K562 (cell line): ENCODE results near the gene TMEM217. TPM values are rescaled to one million over a fixed set of nuclear protein-coding genes. Genes with fewer than 3 reads are reported as not detected.
A peak's percentile ranks its signal among the peaks of the same experiment; 100 is the strongest.

Experiments
- ARID3A ChIP-seq: IDR thresholded peaks from 2 replicates; pipeline ENCODE4 v1.6.1; 2012; ENCODE audit warnings: low read depth, low read length, improper control_type of control experiment, borderline replicate concordance
- BCLAF1 ChIP-seq, 2 experiments: fragments of 450-650 bp in 1 of 2; IDR thresholded peaks; 2 replicates each; pipeline ENCODE4 v1.6.1; 2011 to 2017; ENCODE audit warnings: low read depth in 2 of 2, antibody characterized with exemption in 1 of 2, borderline replicate concordance in 1 of 2, low read length in 1 of 2, mild to moderate bottlenecking in 1 of 2, mixed read lengths in 1 of 2; ENCODE audit not compliant: control insufficient read depth in 1 of 2
- BMI1 ChIP-seq: fragments of 150-350 bp; IDR thresholded peaks from 2 replicates; pipeline ENCODE4 v1.6.1; 2014; ENCODE audit warnings: low read length
- CBX1 ChIP-seq: sonication (generic); IDR thresholded peaks from 2 replicates; pipeline ENCODE4 v1.6.1; 2016; ENCODE audit warnings: antibody characterized with exemption, low read depth, mild to moderate bottlenecking
- CREB5 ChIP-seq: fragments of 250-450 bp; sonication (Bioruptor Pico); IDR thresholded peaks from 2 replicates; pipeline ENCODE4 v1.5.0; 2020; ENCODE audit warnings: mild to moderate bottlenecking
- E2F6 ChIP-seq, 2 experiments: IDR thresholded peaks; 2 replicates each; pipeline ENCODE4 v1.6.1; 2011; ENCODE audit warnings: borderline replicate concordance in 1 of 2, control low read depth in 1 of 2, low read depth in 1 of 2, low read length in 1 of 2, mild to moderate bottlenecking in 1 of 2, mixed read lengths in 1 of 2, moderate library complexity in 1 of 2; ENCODE audit not compliant: insufficient read depth in 1 of 2, insufficient read length in 1 of 2, poor library complexity in 1 of 2, severe bottlenecking in 1 of 2; ENCODE audit errors: extremely low read depth in 1 of 2
- FOXA1 ChIP-seq: fragments of 450-650 bp; IDR thresholded peaks from 2 replicates; pipeline ENCODE4 v1.6.1; 2016; ENCODE audit warnings: mild to moderate bottlenecking, borderline replicate concordance
- JUND ChIP-seq, 2 experiments: IDR thresholded peaks; 2 replicates in 1 of 2; 3 replicates in 1 of 2; pipeline ENCODE4 v1.6.1; 2011; ENCODE audit warnings: borderline replicate concordance in 2 of 2, low read depth in 2 of 2, low read length in 2 of 2, improper control_type of control experiment in 1 of 2, missing biosample characterization in 1 of 2, missing genetic modification characterization in 1 of 2, missing genetic modification reagents in 1 of 2
- NFXL1 ChIP-seq: fragments of 450-650 bp; formaldehyde crosslinking; IDR thresholded peaks from 2 replicates; pipeline ENCODE4 v1.4.0; 2021; ENCODE audit warnings: mild to moderate bottlenecking
- RAD51 ChIP-seq: fragments of 450-650 bp; IDR thresholded peaks from 2 replicates; pipeline ENCODE4 v1.7.1; 2016; ENCODE audit warnings: low read depth, mild to moderate bottlenecking, borderline replicate concordance
- SMARCA4 ChIP-seq: fragments of 450-650 bp; IDR thresholded peaks from 2 replicates; pipeline ENCODE4 v1.6.1; 2016
- STAT5B ChIP-seq: fragments of 250-450 bp; sonication (Bioruptor Pico); IDR thresholded peaks from 2 replicates; pipeline ENCODE4 v1.8.0; 2021; ENCODE audit warnings: mild to moderate bottlenecking, inconsistent platforms
- TGIF2 ChIP-seq: sonication (generic); formaldehyde crosslinking; IDR thresholded peaks from 2 replicates; pipeline ENCODE4 v1.8.1; 2022; ENCODE audit warnings: mild to moderate bottlenecking, missing genetic modification reagents, moderate library complexity
- YBX1 ChIP-seq: fragments of 450-650 bp; IDR thresholded peaks from 2 replicates; pipeline ENCODE4 v1.7.1; 2016; ENCODE audit warnings: mild to moderate bottlenecking
- ZBTB34 ChIP-seq: fragments of 250-450 bp; sonication (Bioruptor Pico); IDR thresholded peaks from 2 replicates; pipeline ENCODE4 v1.8.0; 2021; ENCODE audit warnings: mild to moderate bottlenecking, moderate library complexity
- ZNF24 ChIP-seq: fragments of 450-650 bp; IDR thresholded peaks from 2 replicates; pipeline ENCODE4 v1.6.1; 2016
- polyA plus RNA-seq, 8 experiments: library from polyadenylated mRNA; depleted of rRNA in 4 of 8; stranded (reverse) in 5 of 8; unstranded in 3 of 8; fragments of >200 nt; fragmentation: Nextera tagmentation in 2 of 8; fragmentation: Illumina TruSeq in 1 of 8; extraction: Ambion mirVana in 2 of 8; extraction: Trizol in 1 of 8; gene quantifications; 2 replicates each; pipeline versions ENCODE4 v1.2.1 to v1.2.3, GENCODE V29; 2011 to 2014; ENCODE audit warnings: inconsistent platforms in 1 of 8, missing spikeins in 1 of 8
- total RNA-seq, 7 experiments: library from RNA; depleted of rRNA in 6 of 7; stranded (reverse); fragments of >200 nt in 6 of 7; fragmentation: Illumina TruSeq in 2 of 7; extraction: Trizol in 2 of 7; gene quantifications; 2 replicates each; pipeline versions ENCODE4 v1.2.1 to v1.2.3, GENCODE V29; 2011 to 2021; ENCODE audit warnings: low replicate concordance in 1 of 7

Gene TMEM217
- total and polyA plus RNA-seq, 9 of the 15 experiments (the other 6 are each of a cell fraction or from before 2014, with no cell fraction given), result 1.3 to 8.0 (median 1.9) TPM

GRCh38 chr6:37175332-37176267, 82.3 kb downstream of the TMEM217 start (continued):
- TF ChIP-seq ARID3A, result peak; percentile 73; the same call in 1 of the 2 replicates
- TF ChIP-seq FOXA1, result no peak
- no peak for TF ChIP-seq RAD51
- TF ChIP-seq TGIF2 (CRISPR knock-in tag), result no peak
- no peak for TF ChIP-seq ZBTB34 (CRISPR knock-in tag)
- TF ChIP-seq BMI1, result no peak
- TF ChIP-seq BCLAF1 (IDR thresholded peaks at IDR 0.05; ENCODE audit: borderline replicate concordance in 1 of 2, control insufficient read depth in 1 of 2, low read depth in 2 of 2, low read length in 1 of 2), result no peak
- no peak; the same call in 1 of the 2 replicates for TF ChIP-seq SMARCA4
- no peak for TF ChIP-seq JUND (IDR thresholded peaks at IDR 0.05; ENCODE audit: borderline replicate concordance, low read depth, low read length)
- TF ChIP-seq JUND (tag; IDR thresholded peaks at IDR 0.05; ENCODE audit: borderline replicate concordance, low read depth, low read length), result no peak; the same call in 2 of the 3 replicates
- TF ChIP-seq E2F6 (IDR thresholded peaks at IDR 0.05; ENCODE audit: borderline replicate concordance in 1 of 2, extremely low read depth in 1 of 2, insufficient read depth in 1 of 2, insufficient read length in 1 of 2, low read depth in 1 of 2, low read length in 1 of 2, poor library complexity in 1 of 2, severe bottlenecking in 1 of 2), result peak in 1 of 2 experiments; percentile 11
- peak; percentile 83; the same call in 1 of the 2 replicates for TF ChIP-seq NFXL1 (CRISPR knock-in tag)
- TF ChIP-seq STAT5B (CRISPR knock-in tag), result no peak
- no peak for TF ChIP-seq CBX1
- TF ChIP-seq ZNF24, result no peak
- peak; percentile 97 for TF ChIP-seq CREB5 (CRISPR knock-in tag)
- TF ChIP-seq YBX1, result no peak
